CD4-positive, CD25-positive, alpha-beta regulatory T cell (primary cell): ENCODE data around the gene CBY2. TPM values are rescaled to one million over a fixed set of nuclear protein-coding genes. Genes with fewer than 3 reads are reported as not detected.
"Not testable (repeated sequence)": the region's sequence is repeated elsewhere in the genome, so short reads cannot be mapped to it uniquely, and the experiment has no call there.

Experiments
- ATAC-seq, 2 donors: fragments of 150-1000 bp; cut with Tn5 transposase; one replicate each; pipeline ENCODE4 v1.10.0; 2021; ENCODE audit warnings: low read depth in 2 of 2, moderate number of reproducible peaks in 2 of 2, moderate library complexity in 1 of 2
- DNase-seq, 3 donors: peaks; one replicate each; pipeline versions ENCODE4 v3.0.0 to v3.0.0-alpha.2; 2012 to 2022; ENCODE audit warnings: mixed read lengths in 1 of 3
- H3K27ac ChIP-seq: one replicate; pipeline ENCODE4 v1.7.0; 2013; ENCODE audit warnings: mild to moderate bottlenecking, low read length; ENCODE audit not compliant: insufficient read depth, poor library complexity, severe bottlenecking
- H3K27me3 ChIP-seq: one replicate; pipeline ENCODE4 v1.7.0; 2013; ENCODE audit warnings: low read length; ENCODE audit not compliant: control insufficient read depth, insufficient read depth
- H3K36me3 ChIP-seq: one replicate; pipeline ENCODE4 v1.7.0; 2013; ENCODE audit warnings: mild to moderate bottlenecking, low read length, moderate library complexity; ENCODE audit not compliant: control insufficient read depth, insufficient read depth
- H3K4me1 ChIP-seq: 2 replicates; pipeline ENCODE4 v1.7.0; 2013; ENCODE audit warnings: mild to moderate bottlenecking, low read length; ENCODE audit not compliant: insufficient read depth, control insufficient read depth, poor library complexity, severe bottlenecking
- H3K4me3 ChIP-seq: one replicate; pipeline ENCODE4 v1.7.0; 2013; ENCODE audit warnings: low read depth, mild to moderate bottlenecking, low read length, moderate library complexity
- H3K9me3 ChIP-seq, 2 experiments: 1 replicate in 1 of 2; 2 replicates in 1 of 2; pipeline ENCODE4 v1.7.0; 2013; ENCODE audit warnings: low read length in 2 of 2, mild to moderate bottlenecking in 1 of 2, moderate library complexity in 1 of 2; ENCODE audit not compliant: control insufficient read depth in 2 of 2
- H3K27ac Mint-ChIP-seq, 3 donors: one replicate each; pipeline ENCODE4 v1.8.0; 2020 to 2022; ENCODE audit warnings: mild to moderate bottlenecking in 3 of 3, mixed read lengths in 3 of 3, moderate library complexity in 2 of 3
- H3K27me3 Mint-ChIP-seq: one replicate; pipeline ENCODE4 v1.8.0; 2022; ENCODE audit warnings: mild to moderate bottlenecking, mixed read lengths
- H3K36me3 Mint-ChIP-seq: one replicate; pipeline ENCODE4 v1.8.0; 2020; ENCODE audit warnings: mixed read lengths
- H3K4me1 Mint-ChIP-seq, 4 donors: one replicate each; pipeline ENCODE4 v1.8.0; 2020 to 2022; ENCODE audit warnings: mixed read lengths in 4 of 4, mild to moderate bottlenecking in 1 of 4
- H3K4me3 Mint-ChIP-seq, 4 donors: one replicate each; pipeline ENCODE4 v1.8.0; 2020 to 2022; ENCODE audit warnings: mild to moderate bottlenecking in 4 of 4, mixed read lengths in 4 of 4, moderate library complexity in 3 of 4
- H3K9me3 Mint-ChIP-seq, 7 donors: one replicate each; pipeline ENCODE4 v1.8.0; 2020 to 2022; ENCODE audit warnings: mixed read lengths in 7 of 7, mild to moderate bottlenecking in 3 of 7, moderate library complexity in 2 of 7
- polyA plus RNA-seq, 4 donors: library from polyadenylated mRNA; unstranded; fragments of 300-500 nt; fragmentation: Illumina TruSeq; gene quantifications; one replicate each; pipeline ENCODE4 v1.2.3, GENCODE V29; 2021
- total RNA-seq: library from RNA; stranded (reverse); gene quantifications from one replicate; pipeline ENCODE4 v1.2.3, GENCODE V29; 2022

CBY2 gene
- total RNA-seq (0.96 TPM), polyA plus RNA-seq (under 1 TPM; 0.16 to 0.80 (median 0.40) TPM)

- peaks cover 3 to 36% (median 31%) of the 10 kb centered on the region in 4 donors for H3K4me1 Mint-ChIP-seq
- no peaks in the 10 kb centered on the region for H3K27me3 Mint-ChIP-seq
- no peak for ATAC-seq
- peak within 1 kb of the TSS in 1 of 4 donors; percentile 69 for H3K4me3 Mint-ChIP-seq
- no peaks in the 10 kb centered on the region for H3K27me3 ChIP-seq
- H3K9me3 ChIP-seq: no peaks in the 10 kb centered on the region
- H3K4me1 ChIP-seq: peaks cover 6% of the 10 kb centered on the region
- DNase-seq: no peak
- no peaks in the 10 kb centered on the region for H3K36me3 Mint-ChIP-seq
- H3K27ac ChIP-seq: peak within 1 kb of the TSS; percentile 35
- no peak within 1 kb of the TSS for H3K4me3 ChIP-seq
- H3K9me3 Mint-ChIP-seq: peaks cover 0 to 2% (median 0%) of the 10 kb centered on the region in 7 donors
- no peaks in the 10 kb centered on the region for H3K36me3 ChIP-seq
- peak within 1 kb of the TSS; percentile 1 to 76 (median 42) for H3K27ac Mint-ChIP-seq
Observed at GRCh38 chr13:45702088-45702487, at the start of gene CBY2. Gene CBY2 (plus strand): TSS chr13:45702320. CDS start chr13:45702391, 71 bp downstream.

- H3K36me3 ChIP-seq: no peaks in the 10 kb centered on the region
- H3K27ac ChIP-seq: no peak overlapping the region
- ATAC-seq (no peak), DNase-seq (no peak)
- Mint-ChIP-seq H3K27me3 (peaks cover 6% of the 10 kb centered on the region), H3K4me1 (no peaks in the 10 kb centered on the region), H3K27ac (no peak overlapping the region), H3K9me3 (peaks cover 0 to 8% (median 2%) of the 10 kb centered on the region in 7 donors), H3K4me3 (no peak overlapping the region), H3K36me3 (no peaks in the 10 kb centered on the region)
- no peaks in the 10 kb centered on the region for H3K9me3 ChIP-seq
- H3K4me3 ChIP-seq: no peak overlapping the region
- H3K27me3 ChIP-seq: no peaks in the 10 kb centered on the region
- H3K4me1 ChIP-seq: no peaks in the 10 kb centered on the region
Observed at GRCh38 chr13:45654633-45655349, 47.3 kb upstream of the CBY2 start.

GRCh38 chr13:45658586-45659235 is 43.4 kb upstream of the CBY2 start:
- Histone ChIP-seq H3K9me3 (no peaks in the 10 kb centered on the region), H3K27ac (no peak overlapping the region), H3K27me3 (no peaks in the 10 kb centered on the region), H3K4me1 (no peaks in the 10 kb centered on the region), H3K4me3 (no peak overlapping the region), H3K36me3 (no peaks in the 10 kb centered on the region)
- Mint-ChIP-seq H3K4me1 (peaks cover 0 to 4% (median 0%) of the 10 kb centered on the region in 4 donors), H3K27ac (no peak overlapping the region), H3K36me3 (no peaks in the 10 kb centered on the region), H3K27me3 (no peaks in the 10 kb centered on the region), H3K9me3 (peaks cover 0 to 7% (median 2%) of the 10 kb centered on the region in 7 donors), H3K4me3 (no peak overlapping the region)
- no peak for DNase-seq
- no peak for ATAC-seq

GRCh38 chr13:45659536-45659935 is 42.6 kb upstream of the CBY2 start:
- Histone ChIP-seq H3K27me3 (no peaks in the 10 kb centered on the region), H3K4me3 (no peak overlapping the region), H3K9me3 (no peaks in the 10 kb centered on the region), H3K36me3 (no peaks in the 10 kb centered on the region), H3K4me1 (no peaks in the 10 kb centered on the region), H3K27ac (no peak overlapping the region)
- Mint-ChIP-seq H3K36me3 (no peaks in the 10 kb centered on the region), H3K27me3 (no peaks in the 10 kb centered on the region), H3K4me3 (no peak overlapping the region), H3K4me1 (peaks cover 0 to 4% (median 0%) of the 10 kb centered on the region in 4 donors), H3K9me3 (peaks cover 0 to 5% (median 0%) of the 10 kb centered on the region in 7 donors), H3K27ac (no peak overlapping the region)
- no peak for ATAC-seq
- DNase-seq: no peak

GRCh38 chr13:45660458-45660857 is 41.7 kb upstream of the CBY2 start:
- not testable (repeated sequence) for H3K9me3 Mint-ChIP-seq, ATAC-seq, DNase-seq, H3K4me3 Mint-ChIP-seq, H3K27me3 ChIP-seq, H3K27ac Mint-ChIP-seq, H3K9me3 ChIP-seq, H3K4me1 ChIP-seq, H3K4me3 ChIP-seq, H3K36me3 Mint-ChIP-seq, H3K4me1 Mint-ChIP-seq, H3K27me3 Mint-ChIP-seq, H3K27ac ChIP-seq, H3K36me3 ChIP-seq

GRCh38 chr13:45662162-45662561 is 40.0 kb upstream of the CBY2 start:
- H3K9me3 Mint-ChIP-seq: peaks cover 0 to 8% (median 0%) of the 10 kb centered on the region in 7 donors
- DNase-seq (no peak), ATAC-seq (no peak)
- H3K27ac ChIP-seq: no peak overlapping the region
- peaks cover 0 to 4% (median 0%) of the 10 kb centered on the region in 4 donors for H3K4me1 Mint-ChIP-seq
- no peaks in the 10 kb centered on the region for H3K27me3 Mint-ChIP-seq
- no peak overlapping the region for H3K27ac Mint-ChIP-seq
- H3K9me3 ChIP-seq: no peaks in the 10 kb centered on the region
- no peaks in the 10 kb centered on the region for H3K36me3 ChIP-seq
- no peak overlapping the region for H3K4me3 Mint-ChIP-seq
- no peaks in the 10 kb centered on the region for H3K36me3 Mint-ChIP-seq
- no peaks in the 10 kb centered on the region for H3K4me1 ChIP-seq
- H3K27me3 ChIP-seq: no peaks in the 10 kb centered on the region
- H3K4me3 ChIP-seq: no peak overlapping the region

GRCh38 chr13:45662903-45663302 is 39.2 kb upstream of the CBY2 start:
- H3K9me3 ChIP-seq, H3K36me3 Mint-ChIP-seq, ATAC-seq, H3K4me1 Mint-ChIP-seq, H3K27ac ChIP-seq, H3K36me3 ChIP-seq, H3K27me3 ChIP-seq, H3K4me3 ChIP-seq, H3K4me3 Mint-ChIP-seq, H3K9me3 Mint-ChIP-seq, H3K27ac Mint-ChIP-seq, H3K27me3 Mint-ChIP-seq, H3K4me1 ChIP-seq, DNase-seq: not testable (repeated sequence)

GRCh38 chr13:45669626-45670025 is 32.5 kb upstream of the CBY2 start:
- Mint-ChIP-seq H3K27ac (peak overlapping the region in 2 of 3 donors; percentile 78 to 95), H3K4me1 (peaks cover 4 to 26% (median 13%) of the 10 kb centered on the region in 4 donors), H3K4me3 (peak overlapping the region; percentile 9 to 60 (median 38)), H3K27me3 (peaks cover 15% of the 10 kb centered on the region)
- not testable (repeated sequence) for ATAC-seq, H3K9me3 ChIP-seq, H3K27me3 ChIP-seq, H3K4me3 ChIP-seq, H3K9me3 Mint-ChIP-seq, H3K36me3 Mint-ChIP-seq, H3K27ac ChIP-seq, H3K4me1 ChIP-seq, H3K36me3 ChIP-seq
- peak in 1 of 3 donors; percentile 9 for DNase-seq
